Measurements from ENCODE around the gene SIGLEC10.

Gene SIGLEC10

GRCh38 chr19:51391073-51391611 lies 26.3 kb downstream of the SIGLEC10 start:
- no peak for DNase-seq

GRCh38 chr19:51389143-51389542 lies 28.3 kb downstream of the SIGLEC10 start:
- DNase-seq = no peak

GRCh38 chr19:51387924-51388389 lies 29.5 kb downstream of the SIGLEC10 start, which contains the start of gene LIM2:
Gene LIM2, minus strand, starts transcription at chr19:51387974. Its CDS starts 531 bp downstream, at chr19:51387443.
- no peak for DNase-seq

GRCh38 chr19:51386882-51387520 lies 30.4 kb downstream of the SIGLEC10 start:
- DNase-seq = no peak

GRCh38 chr19:51382004-51382403 lies 35.4 kb downstream of the SIGLEC10 start:
- DNase-seq = no peak

GRCh38 chr19:51380379-51380778 lies 37.1 kb downstream of the SIGLEC10 start:
- DNase-seq = no peak

DNA sequence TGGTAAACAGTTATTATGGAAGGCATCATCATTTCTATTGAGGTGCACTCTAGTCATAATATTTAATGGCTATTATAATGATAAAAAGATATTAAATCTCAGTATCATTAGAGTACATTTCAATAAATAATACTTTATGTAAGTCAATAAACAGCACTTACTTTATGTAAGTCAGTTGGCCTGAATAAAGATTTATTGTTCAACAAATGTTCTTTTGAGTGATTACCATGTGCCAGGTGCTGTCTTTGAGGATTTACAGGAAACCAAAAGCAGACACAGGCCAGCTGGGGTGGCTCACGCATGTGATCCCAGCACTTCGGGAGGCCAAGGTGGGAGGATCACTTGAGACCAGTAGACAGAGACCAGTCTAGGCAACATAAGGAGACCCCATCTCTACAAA lies 40.0 kb downstream of the SIGLEC10 start:
- DNase-seq = no peak

DNA sequence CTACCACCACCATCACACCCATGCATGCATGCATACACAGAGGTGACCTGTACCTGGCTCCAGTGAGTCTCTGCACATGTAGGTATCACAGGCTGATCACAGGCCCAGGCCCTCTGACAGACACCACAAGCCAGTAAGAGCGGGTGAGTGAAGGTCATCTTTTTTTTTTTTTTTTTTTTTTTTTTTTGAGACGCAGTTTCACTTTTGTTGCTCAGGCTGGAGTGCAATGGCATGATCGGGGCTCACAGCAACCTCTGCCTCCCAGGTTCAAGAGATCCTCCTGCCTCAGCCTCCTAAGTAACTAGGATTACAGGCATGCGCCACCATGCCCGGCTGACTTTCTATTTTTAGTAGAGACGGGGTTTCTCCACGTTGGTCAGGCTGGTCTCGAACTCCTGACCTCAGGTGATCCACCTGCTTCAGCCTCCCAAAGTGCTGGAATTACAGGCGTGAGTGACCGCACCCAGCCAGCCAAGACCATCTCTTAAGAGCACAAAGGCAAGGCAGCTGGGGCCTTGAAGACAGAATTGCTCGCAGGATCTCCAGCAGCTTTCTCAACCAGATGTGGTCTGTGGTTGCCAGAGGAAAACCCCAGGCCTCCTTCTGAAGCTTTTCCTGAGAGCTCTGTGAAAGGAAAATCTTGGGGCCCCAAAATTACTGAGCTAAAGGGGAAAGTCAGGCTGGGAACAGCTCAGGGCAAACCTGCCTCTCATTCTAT lies 41.8 kb downstream of the SIGLEC10 start:
- DNase-seq = no peak

GRCh38 chr19:51372649-51373504 lies 44.6 kb downstream of the SIGLEC10 start, which contains the start of gene NKG7:
Gene NKG7, minus strand, starts transcription at chr19:51372654. Its CDS starts 119 bp downstream, at chr19:51372535.
- no peak for DNase-seq

GRCh38 chr19:51372021-51372648 lies 45.3 kb downstream of the SIGLEC10 start:
- no peak for DNase-seq

GRCh38 chr19:51371186-51371690 lies 46.2 kb downstream of the SIGLEC10 start:
- no peak for DNase-seq

- DNase-seq = no peak
These were observed 47.2 kb downstream of the SIGLEC10 start for GRCh38 chr19:51370230-51370629.

DNA sequence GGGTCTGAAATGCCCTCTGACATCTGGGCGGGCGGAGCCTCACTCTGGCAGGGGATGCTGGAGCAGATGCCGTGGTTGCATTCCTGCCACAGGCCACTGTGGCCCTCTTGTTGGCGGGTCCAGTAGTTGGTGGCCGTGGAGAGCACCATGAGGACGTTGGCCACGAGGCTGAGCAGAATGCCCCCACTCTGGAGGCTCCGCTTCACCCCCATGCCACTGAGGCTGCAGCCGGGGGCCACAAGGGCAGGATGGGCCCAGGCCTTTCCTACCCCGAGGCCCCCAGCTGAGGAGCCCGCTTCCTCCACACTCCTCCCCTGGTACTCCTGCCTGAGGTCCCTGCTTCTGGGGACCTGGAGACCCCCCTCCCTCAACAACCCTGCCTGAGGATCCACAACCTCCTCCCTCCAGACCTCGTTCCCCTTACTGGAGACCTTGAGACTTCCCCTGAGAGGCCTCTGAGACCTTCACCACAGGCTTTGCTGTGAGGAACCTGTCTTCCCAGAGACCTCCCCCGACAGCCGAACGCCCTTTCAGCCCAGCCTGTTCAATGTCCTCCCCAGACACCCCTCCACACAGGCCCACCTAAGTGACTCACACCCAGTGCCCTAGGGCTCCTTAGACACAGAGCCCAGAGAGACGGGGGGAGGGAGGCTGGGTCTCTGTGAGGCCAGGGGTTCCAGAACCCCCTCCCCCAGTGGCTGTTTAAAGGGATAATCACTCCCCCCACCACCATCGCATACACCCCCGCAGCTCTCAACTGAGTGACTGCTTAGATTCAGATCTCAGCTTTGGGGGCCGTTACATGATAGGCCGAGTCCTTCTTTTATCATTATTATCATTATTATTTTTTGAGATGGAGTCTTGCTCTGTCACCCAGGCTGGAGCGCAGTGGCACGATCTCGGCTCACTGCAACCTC lies 48.8 kb downstream of the SIGLEC10 start, which contains the start of gene CLDND2:
Gene CLDND2 (minus strand): TSS at position 638 of the 917 bp plus-strand sequence. CDS start 426 bp downstream, at position 212.
- DNase-seq = no peak

DNA sequence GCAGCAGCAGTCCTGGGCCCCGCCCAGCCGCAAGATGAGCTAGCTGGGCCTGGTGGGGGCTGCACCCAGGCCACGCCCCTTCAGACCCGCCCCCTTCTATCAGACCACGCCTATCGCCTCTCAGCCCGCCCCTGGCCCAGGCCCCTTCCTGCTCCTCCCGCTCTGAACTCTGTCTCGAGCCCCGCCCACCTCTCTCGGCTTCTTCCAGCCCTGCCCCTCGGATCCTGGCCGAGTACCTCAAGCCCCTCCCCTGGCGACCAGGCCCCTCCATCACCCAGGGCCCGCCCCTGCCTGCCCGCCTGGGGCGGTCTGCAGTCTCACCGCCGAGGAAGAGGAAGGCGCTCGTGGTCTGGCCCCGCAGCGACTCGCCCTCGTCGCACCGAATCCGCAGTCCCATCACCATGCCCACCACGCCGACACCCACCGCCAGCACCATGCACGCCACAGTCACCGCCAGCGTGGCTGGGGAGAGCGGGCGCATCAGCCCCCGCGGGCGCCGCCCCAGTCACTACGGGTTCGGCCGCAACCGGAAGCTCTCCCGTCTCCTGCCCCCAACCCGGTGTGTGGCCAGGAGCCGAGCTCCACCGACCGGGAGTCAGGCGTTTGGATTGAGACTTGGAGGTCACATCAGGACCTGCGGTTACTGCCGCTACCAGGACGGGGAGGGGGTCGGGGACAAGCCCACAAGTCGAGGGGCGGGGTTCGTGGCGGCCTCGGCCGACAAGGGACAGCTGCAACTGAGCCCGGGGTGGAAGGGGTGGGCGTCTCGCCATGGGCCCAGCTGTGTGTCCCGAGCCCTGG lies 49.7 kb downstream of the SIGLEC10 start:
- DNase-seq = no peak

GRCh38 chr19:51367255-51367564 lies 50.2 kb downstream of the SIGLEC10 start:
- DNase-seq = no peak

- DNase-seq = peak; percentile 72
These were observed 50.8 kb downstream of the SIGLEC10 start for GRCh38 chr19:51366389-51367254.

- no peak for DNase-seq
These were observed 51.5 kb downstream of the SIGLEC10 start, which contains the start of gene ETFB for GRCh38 chr19:51365965-51366388. Gene ETFB, minus strand, starts transcription at chr19:51366388. Its CDS starts 62 bp downstream, at chr19:51366326.

GRCh38 chr19:51365211-51365964 lies 52.1 kb downstream of the SIGLEC10 start:
- DNase-seq = no peak
